GM11168 (cell line): Measurements from ENCODE around the gene ZNF561.
"Not testable (repeated sequence)": the region's sequence is repeated elsewhere in the genome, so short reads cannot be mapped to it uniquely, and the experiment has no call there.

Experiments used
- in situ Hi-C: fragments of 300-500 bp; cut with MboI; formaldehyde crosslinking; loops from one replicate; pipeline ENCODE4 v1.12.0; 2022; ENCODE audit warnings: low sequenced_read_pairs; ENCODE audit not compliant: unreplicated experiment

ZNF561 gene

GRCh38 chr19:9582081-9582725, 38.8 kb downstream of the ZNF561 start:
- in situ Hi-C loops = not testable (repeated sequence)

- in situ Hi-C loops = no loop called here
Observed at GRCh38 chr19:9580728-9581127, 40.3 kb downstream of the ZNF561 start.

GRCh38 chr19:9570255-9570654, 50.8 kb downstream of the ZNF561 start:
- in situ Hi-C loops = no loop called here

DNA sequence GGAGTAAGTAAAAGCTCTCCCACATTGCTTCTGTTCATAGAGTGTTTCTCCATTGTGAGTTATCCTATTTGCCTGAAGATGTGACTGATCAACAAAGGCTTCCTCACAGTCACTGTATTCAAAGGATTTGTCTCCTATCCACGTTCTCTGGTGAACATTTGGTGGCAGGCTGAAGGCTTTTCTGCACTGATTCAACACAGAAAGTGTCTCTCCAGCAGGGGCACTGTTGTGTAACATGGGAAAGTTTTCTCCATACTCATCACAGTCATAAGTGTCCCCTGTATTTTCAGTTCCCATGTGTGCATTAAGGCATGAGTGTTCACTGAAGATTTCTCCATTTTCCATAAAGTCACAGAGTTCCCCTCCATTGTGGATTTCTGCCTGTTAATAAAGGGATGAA, 54.3 kb downstream of the ZNF561 start:
- in situ Hi-C loops = no loop called here

- in situ Hi-C loops = no loop called here
Observed at GRCh38 chr19:9565900-9566705, 54.9 kb downstream of the ZNF561 start.
